HepG2 (cell line): ENCODE measurements around the gene CD4. TPM values are rescaled to one million over a fixed set of nuclear protein-coding genes. Genes with fewer than 3 reads are reported as not detected.

Source experiments
- EED ChIP-seq: sonication (generic); formaldehyde crosslinking; IDR thresholded peaks from 2 replicates; pipeline ENCODE4 v1.5.0; 2020; ENCODE audit warnings: mild to moderate bottlenecking, missing genetic modification reagents
- FOXK2 ChIP-seq: fragments of 450-650 bp; IDR thresholded peaks from 2 replicates; pipeline ENCODE4 v1.6.1; 2016
- GFI1 ChIP-seq: sonication (generic); formaldehyde crosslinking; IDR thresholded peaks from 2 replicates; pipeline ENCODE4 v1.5.0; 2020; ENCODE audit warnings: missing genetic modification reagents, mild to moderate bottlenecking, borderline replicate concordance
- HBP1 ChIP-seq: IDR thresholded peaks from 2 replicates; pipeline ENCODE4 v1.6.1; 2016; ENCODE audit warnings: low read depth, control low read depth
- MTA3 ChIP-seq: sonication (generic); formaldehyde crosslinking; IDR thresholded peaks from 2 replicates; pipeline ENCODE4 v1.4.0; 2020; ENCODE audit warnings: missing genetic modification reagents
- PRDM10 ChIP-seq: sonication (generic); formaldehyde crosslinking; IDR thresholded peaks from 2 replicates; pipeline ENCODE4 v1.4.0; 2020; ENCODE audit warnings: low read depth, missing genetic modification reagents
- RBFOX2 ChIP-seq: fragments of 200-400 bp; formaldehyde crosslinking; IDR thresholded peaks from 2 replicates; pipeline ENCODE4 v1.6.1; 2017; ENCODE audit warnings: low read depth, mild to moderate bottlenecking, low read length
- SNAI1 ChIP-seq: sonication (generic); formaldehyde crosslinking; IDR thresholded peaks from 2 replicates; pipeline ENCODE4 v1.5.0; 2020; ENCODE audit warnings: mild to moderate bottlenecking, missing genetic modification reagents, borderline replicate concordance
- XBP1 ChIP-seq: sonication (generic); formaldehyde crosslinking; IDR thresholded peaks from 2 replicates; pipeline ENCODE4 v1.5.0; 2020; ENCODE audit warnings: missing genetic modification reagents
- ZNF234 ChIP-seq: sonication (generic); formaldehyde crosslinking; conservative IDR thresholded peaks from 2 replicates; pipeline ENCODE4 v1.5.1; 2020; ENCODE audit warnings: mild to moderate bottlenecking, missing genetic modification reagents
- ZNF264 ChIP-seq: sonication (generic); formaldehyde crosslinking; IDR thresholded peaks from 2 replicates; pipeline ENCODE4 v1.4.0; 2020; ENCODE audit warnings: missing genetic modification reagents
- ZNF589 ChIP-seq: sonication (generic); formaldehyde crosslinking; conservative IDR thresholded peaks from 2 replicates; pipeline ENCODE4 v1.8.0; 2022; ENCODE audit warnings: mild to moderate bottlenecking, moderate library complexity, missing genetic modification reagents
- polyA plus RNA-seq, 8 experiments: library from polyadenylated mRNA; depleted of rRNA in 3 of 8; stranded (reverse) in 7 of 8; unstranded in 1 of 8; fragments of >200 nt; fragmentation: Illumina TruSeq in 4 of 8; extraction: Trizol in 4 of 8; gene quantifications; 2 replicates each; pipeline versions ENCODE4 v1.2.1 to v1.2.3, GENCODE V29; 2011 to 2016; ENCODE audit warnings: low read depth in 4 of 8, missing spikeins in 1 of 8, mixed read lengths in 1 of 8; ENCODE audit not compliant: insufficient read depth in 1 of 8
- total RNA-seq, 5 experiments: library from RNA; depleted of rRNA; stranded (reverse); fragments of >200 nt; fragmentation: Illumina TruSeq; extraction: Trizol; gene quantifications; 2 replicates each; pipeline ENCODE4 v1.2.3, GENCODE V29; 2016; ENCODE audit warnings: low read depth in 1 of 5
- TF ChIP-seq, protein P1 (sequence below): sonication (generic); formaldehyde crosslinking; IDR thresholded peaks from 2 replicates; pipeline ENCODE4 v1.4.0; 2020; ENCODE audit warnings: missing genetic modification reagents
- TF ChIP-seq, protein P2 (sequence below): sonication (generic); formaldehyde crosslinking; IDR thresholded peaks from 2 replicates; pipeline ENCODE4 v1.4.0; 2020; ENCODE audit warnings: missing genetic modification reagents
- TF ChIP-seq, protein P3 (sequence below): IDR thresholded peaks from 2 replicates; pipeline ENCODE4 v1.6.1; 2018; ENCODE audit warnings: missing genetic modification reagents

The CD4 gene
- total and polyA plus RNA-seq, 2 of the 13 experiments (the other 11 are each of a cell fraction or from before 2014, with no cell fraction given) = 0.07 to 0.95 TPM

GRCh38 chr12:6778574-6779550, 10.5 kb upstream of the CD4 start (continued):
- TF ChIP-seq, protein P1, sequence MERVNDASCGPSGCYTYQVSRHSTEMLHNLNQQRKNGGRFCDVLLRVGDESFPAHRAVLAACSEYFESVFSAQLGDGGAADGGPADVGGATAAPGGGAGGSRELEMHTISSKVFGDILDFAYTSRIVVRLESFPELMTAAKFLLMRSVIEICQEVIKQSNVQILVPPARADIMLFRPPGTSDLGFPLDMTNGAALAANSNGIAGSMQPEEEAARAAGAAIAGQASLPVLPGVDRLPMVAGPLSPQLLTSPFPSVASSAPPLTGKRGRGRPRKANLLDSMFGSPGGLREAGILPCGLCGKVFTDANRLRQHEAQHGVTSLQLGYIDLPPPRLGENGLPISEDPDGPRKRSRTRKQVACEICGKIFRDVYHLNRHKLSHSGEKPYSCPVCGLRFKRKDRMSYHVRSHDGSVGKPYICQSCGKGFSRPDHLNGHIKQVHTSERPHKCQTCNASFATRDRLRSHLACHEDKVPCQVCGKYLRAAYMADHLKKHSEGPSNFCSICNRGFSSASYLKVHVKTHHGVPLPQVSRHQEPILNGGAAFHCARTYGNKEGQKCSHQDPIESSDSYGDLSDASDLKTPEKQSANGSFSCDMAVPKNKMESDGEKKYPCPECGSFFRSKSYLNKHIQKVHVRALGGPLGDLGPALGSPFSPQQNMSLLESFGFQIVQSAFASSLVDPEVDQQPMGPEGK (CRISPR knock-in tag) = peak; percentile 88
- TF ChIP-seq SNAI1 (no peak), XBP1 (no peak), RBFOX2 (peak; percentile 38; the same call in 1 of the 2 replicates), MTA3 (CRISPR knock-in tag) (no peak), ZNF264 (no peak), EED (CRISPR knock-in tag) (no peak), ZNF234 (CRISPR knock-in tag) (no peak), FOXK2 (no peak), PRDM10 (CRISPR knock-in tag) (peak; percentile 74; the same call in 1 of the 2 replicates), ZNF589 (CRISPR knock-in tag) (no peak), GFI1 (CRISPR knock-in tag) (0 out of 2 replicates have a peak, but pooled peaks have one; percentile 31), HBP1 (CRISPR knock-in tag) (no peak)
- TF ChIP-seq, protein P2, sequence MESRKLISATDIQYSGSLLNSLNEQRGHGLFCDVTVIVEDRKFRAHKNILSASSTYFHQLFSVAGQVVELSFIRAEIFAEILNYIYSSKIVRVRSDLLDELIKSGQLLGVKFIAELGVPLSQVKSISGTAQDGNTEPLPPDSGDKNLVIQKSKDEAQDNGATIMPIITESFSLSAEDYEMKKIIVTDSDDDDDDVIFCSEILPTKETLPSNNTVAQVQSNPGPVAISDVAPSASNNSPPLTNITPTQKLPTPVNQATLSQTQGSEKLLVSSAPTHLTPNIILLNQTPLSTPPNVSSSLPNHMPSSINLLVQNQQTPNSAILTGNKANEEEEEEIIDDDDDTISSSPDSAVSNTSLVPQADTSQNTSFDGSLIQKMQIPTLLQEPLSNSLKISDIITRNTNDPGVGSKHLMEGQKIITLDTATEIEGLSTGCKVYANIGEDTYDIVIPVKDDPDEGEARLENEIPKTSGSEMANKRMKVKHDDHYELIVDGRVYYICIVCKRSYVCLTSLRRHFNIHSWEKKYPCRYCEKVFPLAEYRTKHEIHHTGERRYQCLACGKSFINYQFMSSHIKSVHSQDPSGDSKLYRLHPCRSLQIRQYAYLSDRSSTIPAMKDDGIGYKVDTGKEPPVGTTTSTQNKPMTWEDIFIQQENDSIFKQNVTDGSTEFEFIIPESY (CRISPR knock-in tag) = no peak; the same call in none of the 2 replicates
- TF ChIP-seq, protein P3, sequence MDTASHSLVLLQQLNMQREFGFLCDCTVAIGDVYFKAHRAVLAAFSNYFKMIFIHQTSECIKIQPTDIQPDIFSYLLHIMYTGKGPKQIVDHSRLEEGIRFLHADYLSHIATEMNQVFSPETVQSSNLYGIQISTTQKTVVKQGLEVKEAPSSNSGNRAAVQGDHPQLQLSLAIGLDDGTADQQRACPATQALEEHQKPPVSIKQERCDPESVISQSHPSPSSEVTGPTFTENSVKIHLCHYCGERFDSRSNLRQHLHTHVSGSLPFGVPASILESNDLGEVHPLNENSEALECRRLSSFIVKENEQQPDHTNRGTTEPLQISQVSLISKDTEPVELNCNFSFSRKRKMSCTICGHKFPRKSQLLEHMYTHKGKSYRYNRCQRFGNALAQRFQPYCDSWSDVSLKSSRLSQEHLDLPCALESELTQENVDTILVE (CRISPR knock-in tag) = peak; percentile 55; the same call in 1 of the 2 replicates
